Esophagus muscularis mucosa (tissue), 3 donors: ENCODE measurements around the gene AIF1L.

Source experiments
- CTCF ChIP-seq, 3 experiments: fragments of 200-600 bp in 2 of 3; fragments of 450-650 bp in 1 of 3; sonication (generic) in 2 of 3; IDR thresholded peaks; one replicate each; pipeline ENCODE4 v1.5.1; 2017 to 2019; ENCODE audit warnings: antibody characterized with exemption in 3 of 3, mild to moderate bottlenecking in 2 of 3, moderate library complexity in 1 of 3
- POLR2A ChIP-seq: fragments of 450-650 bp; IDR thresholded peaks from one replicate; pipeline ENCODE4 v1.6.1; 2017; ENCODE audit warnings: antibody characterized with exemption, moderate library complexity, mild to moderate bottlenecking, low read depth

DNA sequence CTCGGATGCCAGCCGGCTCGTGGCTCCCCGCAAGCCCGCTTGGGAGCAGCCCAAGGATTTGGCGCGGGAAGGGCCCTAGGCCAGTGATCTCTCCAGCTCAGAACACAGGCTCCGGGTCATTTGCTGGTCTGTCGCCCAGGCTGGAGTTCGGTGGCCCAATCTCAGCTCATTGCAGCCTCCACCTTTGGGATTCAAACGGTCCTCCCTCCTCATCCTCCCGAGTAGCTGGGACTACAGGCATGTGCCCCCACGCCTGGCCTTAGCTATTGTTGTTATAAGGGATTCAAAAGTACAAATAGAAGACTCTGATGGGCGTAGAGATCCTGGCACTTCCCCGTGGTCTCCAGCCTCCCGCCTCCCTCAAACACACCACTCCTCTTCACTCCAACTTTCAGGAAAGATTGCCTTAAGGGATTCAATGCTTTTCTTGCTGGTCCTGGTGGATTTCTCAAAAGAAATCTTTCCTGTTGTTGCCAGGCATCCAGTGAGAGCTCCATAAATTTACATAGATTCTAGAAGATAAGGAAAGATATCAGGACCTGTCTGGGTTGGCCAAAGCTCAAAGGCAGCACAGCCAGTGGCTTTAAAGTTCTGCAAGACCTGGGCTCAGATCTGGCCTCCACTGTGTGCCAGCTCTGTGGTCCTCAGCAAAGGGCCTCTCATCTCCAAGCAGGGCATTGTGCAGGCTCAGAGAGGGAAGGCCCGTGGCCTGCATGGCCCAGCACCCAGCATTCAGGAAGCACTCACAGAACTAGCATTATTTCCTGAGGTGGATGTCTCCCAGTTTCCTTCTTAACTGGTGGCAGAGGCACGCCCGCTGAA lies 1.0 kb downstream of the AIF1L start:
- TF ChIP-seq POLR2A (no peak), CTCF (IDR thresholded peaks at IDR 0.05) (no peak)
